Adrenal gland (tissue), 5 donors: ENCODE data around the gene CGNL1.

Experiments
- POLR2A ChIP-seq, 2 donors: fragments of 450-650 bp; IDR thresholded peaks; one replicate each; pipeline ENCODE4 v1.6.1; 2017; ENCODE audit warnings: antibody characterized with exemption in 2 of 2, mild to moderate bottlenecking in 2 of 2, moderate library complexity in 1 of 2
- TF ChIP-seq, protein P1 (sequence below), 6 experiments: fragments of 450-650 bp in 4 of 6; fragments of 200-600 bp in 2 of 6; sonication (generic) in 1 of 6; IDR thresholded peaks; 1 replicate in 5 of 6; 2 replicates in 1 of 6; pipeline versions ENCODE4 v1.5.1 to v1.8.0; 2016 to 2021; ENCODE audit warnings: antibody characterized with exemption in 6 of 6, mild to moderate bottlenecking in 2 of 6, moderate library complexity in 1 of 6
- donor health status: DM: no; HTN: no; CAD: no.

DNA sequence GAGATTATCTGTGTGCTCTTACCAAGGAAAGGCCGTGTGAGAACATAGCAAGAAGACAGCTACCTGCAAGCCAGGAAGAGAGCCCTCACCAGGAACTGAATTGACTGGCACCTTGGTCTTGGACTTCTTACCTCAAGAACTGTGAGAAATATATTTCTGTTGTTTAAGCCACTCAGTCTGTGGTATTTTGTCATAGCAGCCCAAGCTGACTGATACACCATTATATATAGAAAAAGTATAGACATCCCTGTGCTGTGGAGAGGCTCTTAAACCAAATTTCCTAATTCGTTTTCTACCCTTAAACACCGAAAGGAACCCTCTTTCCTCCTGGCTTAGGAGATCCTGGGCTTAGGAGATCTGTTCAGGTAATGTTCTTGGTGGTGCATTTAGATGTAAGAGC, 44.8 kb downstream of the CGNL1 start:
- TF ChIP-seq, protein P1, sequence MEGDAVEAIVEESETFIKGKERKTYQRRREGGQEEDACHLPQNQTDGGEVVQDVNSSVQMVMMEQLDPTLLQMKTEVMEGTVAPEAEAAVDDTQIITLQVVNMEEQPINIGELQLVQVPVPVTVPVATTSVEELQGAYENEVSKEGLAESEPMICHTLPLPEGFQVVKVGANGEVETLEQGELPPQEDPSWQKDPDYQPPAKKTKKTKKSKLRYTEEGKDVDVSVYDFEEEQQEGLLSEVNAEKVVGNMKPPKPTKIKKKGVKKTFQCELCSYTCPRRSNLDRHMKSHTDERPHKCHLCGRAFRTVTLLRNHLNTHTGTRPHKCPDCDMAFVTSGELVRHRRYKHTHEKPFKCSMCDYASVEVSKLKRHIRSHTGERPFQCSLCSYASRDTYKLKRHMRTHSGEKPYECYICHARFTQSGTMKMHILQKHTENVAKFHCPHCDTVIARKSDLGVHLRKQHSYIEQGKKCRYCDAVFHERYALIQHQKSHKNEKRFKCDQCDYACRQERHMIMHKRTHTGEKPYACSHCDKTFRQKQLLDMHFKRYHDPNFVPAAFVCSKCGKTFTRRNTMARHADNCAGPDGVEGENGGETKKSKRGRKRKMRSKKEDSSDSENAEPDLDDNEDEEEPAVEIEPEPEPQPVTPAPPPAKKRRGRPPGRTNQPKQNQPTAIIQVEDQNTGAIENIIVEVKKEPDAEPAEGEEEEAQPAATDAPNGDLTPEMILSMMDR (IDR thresholded peaks at IDR 0.05) = no peak
- no peak for TF ChIP-seq POLR2A (IDR thresholded peaks at IDR 0.05)
